EL (cell line): ENCODE results near the gene SCG2.

Experiments used
- DNase-seq: peaks from one replicate; pipeline ENCODE4 v3.0.0-alpha.2; 2016

Gene SCG2

DNA sequence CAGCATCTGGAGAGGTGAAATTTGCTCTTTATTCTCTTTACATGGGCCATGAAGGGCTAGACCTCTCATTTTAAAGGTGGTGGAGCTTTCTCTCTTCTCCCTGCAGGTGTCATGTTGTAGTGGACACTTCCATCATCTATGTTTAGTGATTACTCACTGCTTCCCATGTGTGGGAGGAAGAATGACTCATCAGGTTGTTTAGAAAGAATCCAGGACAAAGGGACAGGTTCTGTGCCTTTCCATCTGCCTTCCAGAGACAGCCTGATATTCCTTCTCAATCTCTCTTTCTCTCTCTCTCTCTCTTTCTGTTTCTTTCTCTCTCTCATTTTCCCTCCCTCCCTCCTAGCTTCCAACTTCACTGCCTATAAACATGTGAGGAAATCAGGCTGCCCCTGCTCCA, 38.7 kb downstream of the SCG2 start:
- peak; percentile 80 for DNase-seq

GRCh38 chr2:223562078-223562477, 40.1 kb downstream of the SCG2 start:
- DNase-seq: no peak

- DNase-seq: peak; percentile 28
These were observed 41.3 kb downstream of the SCG2 start for GRCh38 chr2:223560749-223561435.

DNA sequence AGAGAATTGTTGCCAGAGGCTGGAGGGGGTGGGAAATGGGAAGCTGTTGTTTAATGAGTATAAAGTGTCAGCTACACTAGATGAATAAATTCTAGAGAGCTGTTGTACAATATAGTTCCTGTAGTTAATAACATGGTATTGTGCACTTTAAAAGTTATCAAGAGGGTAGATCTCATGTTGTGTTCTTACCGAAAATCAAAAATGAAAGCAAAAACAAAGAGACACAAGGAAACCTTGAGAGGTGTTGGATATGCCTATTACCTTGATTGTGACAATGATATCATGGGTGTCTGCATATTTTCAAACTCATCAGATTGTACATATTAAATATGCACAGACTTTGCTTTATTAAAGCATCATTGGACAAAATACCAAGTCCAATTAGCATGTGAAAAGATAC, 43.2 kb downstream of the SCG2 start:
- DNase-seq: no peak

GRCh38 chr2:223554923-223555322, 47.2 kb downstream of the SCG2 start:
- DNase-seq: no peak

- DNase-seq: peak; percentile 99
These were observed 52.9 kb downstream of the SCG2 start for GRCh38 chr2:223549215-223549614.

DNA sequence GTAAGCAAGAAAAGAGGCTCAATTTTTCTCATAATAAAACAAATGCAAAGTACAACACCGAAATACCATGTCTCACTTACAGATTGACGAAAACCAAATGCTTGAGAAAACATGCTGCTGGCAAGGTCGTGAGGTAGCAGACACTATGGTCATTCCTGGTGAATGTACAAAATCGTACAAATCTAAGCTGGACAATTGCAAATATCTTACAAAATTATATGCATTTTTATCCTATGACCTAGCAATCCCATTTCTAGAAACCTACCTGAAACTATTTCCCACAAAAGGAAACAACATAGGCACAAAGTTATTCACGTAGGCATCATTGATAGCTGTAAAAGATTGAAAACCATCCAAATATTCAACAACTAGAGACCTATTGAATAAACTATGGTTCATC, 54.0 kb downstream of the SCG2 start:
- DNase-seq: peak; percentile 23
